Neuronal stem cell (in vitro differentiated cells): ENCODE data around the gene KSR2.

Source experiments
- DNase-seq: peaks from one replicate; pipeline ENCODE4 v3.0.0-alpha.2; 2013; ENCODE audit warnings: low spot score
- H2AFZ ChIP-seq: one replicate; pipeline ENCODE4 v1.6.1; 2013; ENCODE audit warnings: mild to moderate bottlenecking, low read length, inconsistent platforms
- H2AK5ac ChIP-seq: 2 replicates; pipeline ENCODE4 v1.6.1; 2013; ENCODE audit warnings: low read depth, mild to moderate bottlenecking, inconsistent platforms, low read length, moderate library complexity, mixed read lengths
- H2BK120ac ChIP-seq: 2 replicates; pipeline ENCODE4 v1.6.1; 2013; ENCODE audit warnings: low read depth, mild to moderate bottlenecking, inconsistent platforms, low read length, moderate library complexity, mixed read lengths
- H2BK12ac ChIP-seq: one replicate; pipeline ENCODE4 v1.6.1; 2013; ENCODE audit warnings: low read length, inconsistent platforms
- H2BK15ac ChIP-seq: 2 replicates; pipeline ENCODE4 v1.6.1; 2013; ENCODE audit warnings: mild to moderate bottlenecking, low read length, inconsistent platforms, mixed read lengths
- H2BK5ac ChIP-seq: one replicate; pipeline ENCODE4 v1.6.1; 2013; ENCODE audit warnings: inconsistent platforms, mild to moderate bottlenecking, low read length, moderate library complexity
- H3K14ac ChIP-seq: one replicate; pipeline ENCODE4 v1.6.1; 2013; ENCODE audit warnings: low read length, inconsistent platforms
- H3K18ac ChIP-seq: 2 replicates; pipeline ENCODE4 v1.6.1; 2013; ENCODE audit warnings: low read length, inconsistent platforms
- H3K23ac ChIP-seq: 2 replicates; pipeline ENCODE4 v1.6.1; 2013; ENCODE audit warnings: low read depth, mild to moderate bottlenecking, mixed read lengths, low read length, inconsistent platforms; ENCODE audit not compliant: poor library complexity
- H3K27ac ChIP-seq: replicated peaks from 3 replicates; pipeline ENCODE4 v1.5.1; 2013; ENCODE audit warnings: low read length, inconsistent platforms
- H3K27me3 ChIP-seq, 3 experiments: 2 replicates each; pipeline ENCODE4 v1.6.1; 2013; ENCODE audit warnings: low read length in 3 of 3, mild to moderate bottlenecking in 2 of 3, inconsistent platforms in 1 of 3, low read depth in 1 of 3, mixed read lengths in 1 of 3, moderate library complexity in 1 of 3; ENCODE audit not compliant: control insufficient read depth in 3 of 3, insufficient read depth in 3 of 3
- H3K36me3 ChIP-seq, 2 donors: replicated peaks in 1 of 2; 2 replicates each; pipeline ENCODE4 v1.6.1; 2013; ENCODE audit warnings: low read length in 2 of 2; ENCODE audit not compliant: control insufficient read depth in 2 of 2, insufficient read depth in 2 of 2
- H3K4ac ChIP-seq: 2 replicates; pipeline ENCODE4 v1.6.1; 2013; ENCODE audit warnings: inconsistent platforms, mild to moderate bottlenecking, low read length, moderate library complexity
- H3K4me1 ChIP-seq, 2 donors: 1 replicate in 1 of 2; 2 replicates in 1 of 2; pipeline ENCODE4 v1.6.1; 2013; ENCODE audit warnings: low read length in 2 of 2, low read depth in 1 of 2; ENCODE audit not compliant: control insufficient read depth in 2 of 2, insufficient read depth in 1 of 2
- H3K4me2 ChIP-seq: one replicate; pipeline ENCODE4 v1.6.1; 2013; ENCODE audit warnings: mild to moderate bottlenecking, low read length, inconsistent platforms; ENCODE audit not compliant: insufficient read depth, poor library complexity, severe bottlenecking
- H3K4me3 ChIP-seq, 2 donors: 2 replicates each; pipeline ENCODE4 v1.5.1; 2013; ENCODE audit warnings: low read length in 2 of 2, mild to moderate bottlenecking in 2 of 2, inconsistent platforms in 1 of 2, moderate library complexity in 1 of 2
- H3K79me1 ChIP-seq: one replicate; pipeline ENCODE4 v1.6.1; 2013; ENCODE audit warnings: low read depth, mild to moderate bottlenecking, inconsistent platforms, low read length, moderate library complexity
- H3K9ac ChIP-seq: one replicate; pipeline ENCODE4 v1.6.1; 2013; ENCODE audit warnings: mild to moderate bottlenecking, low read depth, low read length, inconsistent platforms; ENCODE audit not compliant: poor library complexity
- H3K9me3 ChIP-seq, 2 donors: replicated peaks in 1 of 2; 2 replicates each; pipeline versions ENCODE3 to v1.6.1; 2013; ENCODE audit warnings: low read length in 2 of 2, mild to moderate bottlenecking in 2 of 2, inconsistent platforms in 1 of 2, low read depth in 1 of 2, mixed read lengths in 1 of 2, moderate library complexity in 1 of 2; ENCODE audit not compliant: control insufficient read depth in 2 of 2, insufficient read depth in 1 of 2
- H4K8ac ChIP-seq: one replicate; pipeline ENCODE4 v1.6.1; 2013; ENCODE audit warnings: low read depth, mild to moderate bottlenecking, inconsistent platforms, low read length, moderate library complexity
- H4K91ac ChIP-seq: one replicate; pipeline ENCODE4 v1.6.1; 2013; ENCODE audit warnings: low read length, low read depth, mild to moderate bottlenecking, inconsistent platforms; ENCODE audit not compliant: poor library complexity
- WGBS, 2 donors: extraction: QIAGEN DNeasy Blood & Tissue Kit; methylation state at CpG; one replicate each; pipeline ENCODE4 v1.1.7; 2013; ENCODE audit warnings: missing lambda C conversion rate in 2 of 2, mixed read lengths in 1 of 2; ENCODE audit not compliant: insufficient read length in 2 of 2, insufficient replicate concordance in 1 of 2; ENCODE audit errors: extremely low coverage in 2 of 2; 5-methylcytosine and 5-hydroxymethylcytosine counted together

KSR2 gene

GRCh38 chr12:117966511-117966910 is 2.3 kb downstream of the KSR2 start:
- Histone ChIP-seq H3K27me3 (peaks cover 0 to 65% (median 16%) of the 10 kb centered on the region in 3 experiments), H2BK15ac (no peak overlapping the region), H4K91ac (no peak overlapping the region), H3K9me3 (peaks cover 2 to 5% of the 10 kb centered on the region in 2 donors), H3K14ac (no peak overlapping the region), H3K27ac (no peak overlapping the region), H3K79me1 (no peaks in the 10 kb centered on the region), H3K4me3 (no peak overlapping the region), H2AK5ac (no peak overlapping the region), H3K18ac (no peak overlapping the region), H2BK5ac (no peak overlapping the region), H2BK120ac (no peak overlapping the region), H3K9ac (no peak overlapping the region), H2AFZ (no peak overlapping the region), H2BK12ac (no peak overlapping the region), H3K4me2 (no peak overlapping the region), H3K23ac (no peak overlapping the region), H3K36me3 (no peaks in the 10 kb centered on the region), H3K4ac (no peak overlapping the region), H3K4me1 (peaks cover 3 to 7% of the 10 kb centered on the region in 2 donors), H4K8ac (no peak overlapping the region)
- no peak for DNase-seq
- WGBS, 2 donors: no CpG with 5 or more reads among the region's 9 CpGs

GRCh38 chr12:117963836-117964235 is 5.0 kb downstream of the KSR2 start:
- no peak overlapping the region for H4K8ac ChIP-seq
- H4K91ac ChIP-seq: no peak overlapping the region
- H2AK5ac ChIP-seq: no peak overlapping the region
- no peaks in the 10 kb centered on the region for H3K79me1 ChIP-seq
- H2BK120ac ChIP-seq: no peak overlapping the region
- H3K27me3 ChIP-seq: peaks cover 0 to 55% (median 16%) of the 10 kb centered on the region in 3 experiments
- no peak overlapping the region for H3K27ac ChIP-seq
- H3K4me1 ChIP-seq: peaks cover 3 to 4% of the 10 kb centered on the region in 2 donors
- no peaks in the 10 kb centered on the region for H3K9me3 ChIP-seq
- H2AFZ ChIP-seq: no peak overlapping the region
- no peak overlapping the region for H3K14ac ChIP-seq
- WGBS, 2 donors: no CpG with 5 or more reads among the region's 7 CpGs
- no peak overlapping the region for H2BK15ac ChIP-seq
- no peak overlapping the region for H3K4me2 ChIP-seq
- H3K4ac ChIP-seq: no peak overlapping the region
- no peak overlapping the region for H2BK5ac ChIP-seq
- no peak overlapping the region for H3K18ac ChIP-seq
- DNase-seq: no peak
- no peaks in the 10 kb centered on the region for H3K36me3 ChIP-seq
- no peak overlapping the region for H3K23ac ChIP-seq
- no peak overlapping the region for H3K9ac ChIP-seq
- H3K4me3 ChIP-seq: no peak overlapping the region
- no peak overlapping the region for H2BK12ac ChIP-seq

GRCh38 chr12:117936722-117937484 is 31.9 kb downstream of the KSR2 start:
- no peaks in the 10 kb centered on the region for H3K4me1 ChIP-seq
- H3K36me3 ChIP-seq: no peaks in the 10 kb centered on the region
- no peaks in the 10 kb centered on the region for H3K27me3 ChIP-seq
- H3K4me3 ChIP-seq: no peak overlapping the region
- H4K8ac ChIP-seq: no peak overlapping the region
- no peak overlapping the region for H2BK120ac ChIP-seq
- no peak overlapping the region for H3K9ac ChIP-seq
- H4K91ac ChIP-seq: no peak overlapping the region
- H3K23ac ChIP-seq: no peak overlapping the region
- no peak overlapping the region for H2AK5ac ChIP-seq
- H3K14ac ChIP-seq: no peak overlapping the region
- H2BK5ac ChIP-seq: no peak overlapping the region
- H3K9me3 ChIP-seq: no peaks in the 10 kb centered on the region
- no peak overlapping the region for H3K27ac ChIP-seq
- H3K79me1 ChIP-seq: no peaks in the 10 kb centered on the region
- no peak overlapping the region for H2BK15ac ChIP-seq
- H3K4ac ChIP-seq: no peak overlapping the region
- WGBS, 2 donors: no CpG with 5 or more reads among the region's 6 CpGs
- no peak overlapping the region for H3K4me2 ChIP-seq
- no peak overlapping the region for H3K18ac ChIP-seq
- no peak overlapping the region for H2BK12ac ChIP-seq
- H2AFZ ChIP-seq: no peak overlapping the region
- no peak for DNase-seq

GRCh38 chr12:117933545-117933944 is 35.2 kb downstream of the KSR2 start:
- no peaks in the 10 kb centered on the region for H3K4me1 ChIP-seq
- no peak overlapping the region for H3K4me2 ChIP-seq
- no peak overlapping the region for H2BK12ac ChIP-seq
- H3K4ac ChIP-seq: no peak overlapping the region
- no peak overlapping the region for H4K91ac ChIP-seq
- no peak overlapping the region for H3K18ac ChIP-seq
- no peak overlapping the region for H3K14ac ChIP-seq
- no peak overlapping the region for H3K9ac ChIP-seq
- no peaks in the 10 kb centered on the region for H3K9me3 ChIP-seq
- H2BK120ac ChIP-seq: no peak overlapping the region
- WGBS, 2 donors: no CpG with 5 or more reads among the region's 5 CpGs
- no peaks in the 10 kb centered on the region for H3K79me1 ChIP-seq
- H2AFZ ChIP-seq: no peak overlapping the region
- no peak for DNase-seq
- H3K27ac ChIP-seq: no peak overlapping the region
- H4K8ac ChIP-seq: no peak overlapping the region
- H3K27me3 ChIP-seq: no peaks in the 10 kb centered on the region
- H3K36me3 ChIP-seq: no peaks in the 10 kb centered on the region
- H3K23ac ChIP-seq: no peak overlapping the region
- H2BK5ac ChIP-seq: no peak overlapping the region
- H2AK5ac ChIP-seq: no peak overlapping the region
- H2BK15ac ChIP-seq: no peak overlapping the region
- H3K4me3 ChIP-seq: no peak overlapping the region
